Activated naive CD8-positive, alpha-beta T cell treated with anti-CD3 and anti-CD28 coated beads, Interleukin-2, amount 10 ng/mL, durations not matched to agents 7 days and 5 days (primary cell): ENCODE results near the gene NPR1. TPM values are rescaled to one million over a fixed set of nuclear protein-coding genes. Genes with fewer than 3 reads are reported as not detected.

Source experiments
- ATAC-seq: fragments of 150-1000 bp; cut with Tn5 transposase; one replicate; pipeline ENCODE4 v1.10.0; 2021; ENCODE audit warnings: low read depth, moderate library complexity
- POLR2A ChIA-PET: fragments of 350-600 bp; sonication (Branson Sonifier 250); formaldehyde crosslinking; loops from one replicate; lab custom pipeline; 2021; ENCODE audit warnings: antibody characterized with exemption; lab: Charles Lee
- DNase-seq: peaks from one replicate; pipeline ENCODE4 v3.0.0; 2021
- H3K27ac Mint-ChIP-seq: one replicate; pipeline ENCODE4 v1.8.0; 2022; ENCODE audit warnings: mild to moderate bottlenecking, mixed read lengths
- H3K27me3 Mint-ChIP-seq: one replicate; pipeline ENCODE4 v1.8.0; 2022; ENCODE audit warnings: mild to moderate bottlenecking, moderate library complexity, mixed read lengths
- H3K36me3 Mint-ChIP-seq: one replicate; pipeline ENCODE4 v1.8.0; 2021; ENCODE audit warnings: mild to moderate bottlenecking, mixed read lengths
- H3K4me1 Mint-ChIP-seq: one replicate; pipeline ENCODE4 v1.8.0; 2021; ENCODE audit warnings: mixed read lengths
- H3K4me3 Mint-ChIP-seq: one replicate; pipeline ENCODE4 v1.8.0; 2022; ENCODE audit warnings: mild to moderate bottlenecking, moderate library complexity, mixed read lengths
- H3K9me3 Mint-ChIP-seq: one replicate; pipeline ENCODE4 v1.8.0; 2021; ENCODE audit warnings: mixed read lengths
- microRNA-seq: library from miRNA; unstranded; fragments of <30 nt; microRNA quantifications from one replicate; pipeline ENCODE4 v1.2.0, GENCODE V29; 2022
- total RNA-seq, 2 experiments: library from RNA; stranded (reverse); gene quantifications; one replicate each; pipeline ENCODE4 v1.2.3, GENCODE V29; 2021

Gene NPR1
- total RNA-seq, 2 experiments from 2014 or later = not detected

DNA sequence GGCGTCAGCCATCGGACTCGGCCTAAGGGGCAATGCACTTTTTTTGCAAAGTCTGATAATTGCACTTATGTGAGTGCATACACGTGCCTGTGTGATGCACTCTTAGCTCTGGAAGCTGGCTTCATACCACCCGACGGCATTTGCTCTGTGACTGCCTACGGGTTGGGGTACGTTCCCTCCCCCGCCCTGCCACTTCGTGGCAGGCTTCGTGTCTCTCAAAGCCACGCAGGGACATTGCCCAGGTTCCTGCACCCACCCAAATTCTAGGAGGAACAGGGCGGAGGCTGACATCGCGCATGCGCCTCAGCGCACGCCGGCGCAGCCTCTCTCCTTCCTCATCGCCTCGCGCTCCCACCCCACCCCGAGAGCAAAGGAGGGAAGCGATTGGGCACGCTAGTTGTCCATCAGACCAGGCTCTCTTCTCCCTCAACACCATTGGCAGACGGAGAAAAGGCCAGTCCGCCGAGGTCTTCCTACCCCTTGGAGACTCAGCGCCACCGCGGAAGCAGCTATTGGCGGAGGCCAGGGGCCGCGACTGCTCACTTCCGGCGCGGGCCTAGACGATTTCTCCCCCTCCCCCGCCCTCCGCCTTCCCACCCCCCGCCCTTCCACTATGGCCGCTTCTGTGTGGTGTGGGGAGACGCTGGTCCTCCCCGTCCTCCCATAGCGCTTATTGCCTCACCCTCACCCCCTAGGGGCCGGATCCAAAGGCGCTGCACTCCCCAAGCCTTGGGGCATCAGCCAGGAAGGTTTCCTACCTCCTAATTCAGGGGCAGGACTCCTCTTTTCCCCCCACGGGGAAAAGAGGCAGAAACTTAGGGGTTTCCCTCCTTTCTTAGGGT is 49.2 kb downstream of the NPR1 start, which contains the start of gene INTS3:
INTS3 (plus strand) TSS at position 588 of the 842 bp plus-strand sequence. CDS start 585 bp downstream, outside the sequence.
- Mint-ChIP-seq H3K4me3 (peak within 1 kb of the TSS; percentile 96), H3K4me1 (peaks cover 25% of the 10 kb centered on the region), H3K9me3 (no peaks in the 10 kb centered on the region), H3K27me3 (no peaks in the 10 kb centered on the region), H3K27ac (peak within 1 kb of the TSS; percentile 94), H3K36me3 (peaks cover 2% of the 10 kb centered on the region)
- DNase-seq (peak; percentile 95), ATAC-seq (peak; percentile 100)
- POLR2A ChIA-PET = interaction anchor here (0.6 to 2.5 kb wide), 13 partner anchors 9 to 264 kb away, joined by 3 to 11 read pairs (median 5); partner anchors contain the start of genes CHTOP, JTB, RPS27 and S100A5

DNA sequence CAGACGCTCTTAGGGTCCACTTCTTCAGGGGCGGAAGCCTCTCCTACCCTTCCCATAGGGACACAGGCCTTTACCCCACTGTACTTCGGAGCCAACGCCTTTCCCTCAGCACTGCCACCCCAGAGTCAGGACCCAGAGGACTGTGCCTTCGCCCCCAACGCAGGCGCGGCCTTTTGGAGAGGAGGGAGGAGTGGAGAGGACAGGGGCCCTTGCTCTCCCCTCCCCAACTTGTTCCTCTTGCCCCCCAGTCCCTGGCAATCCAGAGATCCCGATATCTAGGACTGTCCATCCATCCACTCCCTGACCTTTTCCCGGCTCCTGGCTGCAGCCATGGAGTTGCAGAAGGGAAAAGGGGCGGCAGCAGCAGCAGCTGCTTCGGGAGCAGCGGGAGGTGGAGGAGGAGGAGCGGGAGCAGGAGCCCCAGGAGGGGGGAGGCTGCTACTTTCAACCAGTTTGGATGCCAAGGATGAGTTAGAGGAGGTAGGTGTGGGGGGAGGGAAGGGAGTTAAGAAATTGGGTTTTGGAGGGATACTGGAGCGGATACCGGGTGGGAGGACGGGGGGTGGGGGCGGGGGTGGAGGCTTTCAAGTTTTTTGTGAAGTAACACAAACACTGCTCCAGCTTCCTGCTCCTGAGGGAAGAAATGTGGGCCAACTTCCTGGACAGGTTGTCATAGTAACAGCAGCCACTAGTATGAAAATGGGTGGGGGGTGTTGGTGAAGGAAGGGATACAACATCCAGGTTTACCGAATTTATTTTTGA is 50.0 kb downstream of the NPR1 start:
- no peaks in the 10 kb centered on the region for H3K27me3 Mint-ChIP-seq
- DNase-seq = peak; percentile 55
- H3K36me3 Mint-ChIP-seq = peaks cover 4% of the 10 kb centered on the region
- H3K4me1 Mint-ChIP-seq = peaks cover 25% of the 10 kb centered on the region
- POLR2A ChIA-PET = interaction anchor here (0.6 to 2.5 kb wide), 11 partner anchors 47 to 424 kb away, joined by 3 to 11 read pairs (median 5); partner anchors contain the start of genes CHTOP, JTB, RPS27 and SLC27A3
- no peak for ATAC-seq
- H3K27ac Mint-ChIP-seq = peak overlapping the region; percentile 94
- no peaks in the 10 kb centered on the region for H3K9me3 Mint-ChIP-seq
- peak overlapping the region; percentile 96 for H3K4me3 Mint-ChIP-seq

DNA sequence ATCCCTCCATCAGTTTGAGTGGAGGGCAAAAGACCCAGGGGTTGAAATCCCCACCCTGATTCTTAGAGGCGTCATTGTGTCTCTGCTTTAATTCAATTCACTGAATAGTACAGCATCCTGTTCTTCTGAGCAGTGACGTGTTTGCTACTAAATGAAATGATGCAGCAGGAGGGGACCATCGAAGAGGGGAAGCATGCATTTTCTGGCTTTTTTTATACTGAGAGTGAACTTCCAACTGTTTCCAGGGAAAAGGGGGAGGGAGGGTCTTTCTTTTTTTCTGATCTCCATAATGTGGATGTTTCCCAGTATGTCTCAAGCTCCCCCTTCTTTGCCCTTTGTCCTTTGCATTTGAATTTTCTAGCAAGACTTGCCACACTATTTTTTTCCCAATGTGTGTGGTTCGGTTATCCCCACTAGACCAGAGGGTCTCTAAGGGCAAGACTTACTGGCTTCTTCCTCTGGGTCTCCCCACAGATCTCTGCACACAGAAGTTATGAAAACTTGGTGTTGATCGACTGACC is 52.0 kb downstream of the NPR1 start:
- H3K36me3 Mint-ChIP-seq = peaks cover 4% of the 10 kb centered on the region
- POLR2A ChIA-PET = no interaction called here
- peak overlapping the region; percentile 56 for H3K27ac Mint-ChIP-seq
- no peaks in the 10 kb centered on the region for H3K27me3 Mint-ChIP-seq
- H3K4me1 Mint-ChIP-seq = peaks cover 30% of the 10 kb centered on the region
- peak overlapping the region; percentile 25 for H3K4me3 Mint-ChIP-seq
- ATAC-seq (no peak), DNase-seq (no peak)
- H3K9me3 Mint-ChIP-seq = no peaks in the 10 kb centered on the region

DNA sequence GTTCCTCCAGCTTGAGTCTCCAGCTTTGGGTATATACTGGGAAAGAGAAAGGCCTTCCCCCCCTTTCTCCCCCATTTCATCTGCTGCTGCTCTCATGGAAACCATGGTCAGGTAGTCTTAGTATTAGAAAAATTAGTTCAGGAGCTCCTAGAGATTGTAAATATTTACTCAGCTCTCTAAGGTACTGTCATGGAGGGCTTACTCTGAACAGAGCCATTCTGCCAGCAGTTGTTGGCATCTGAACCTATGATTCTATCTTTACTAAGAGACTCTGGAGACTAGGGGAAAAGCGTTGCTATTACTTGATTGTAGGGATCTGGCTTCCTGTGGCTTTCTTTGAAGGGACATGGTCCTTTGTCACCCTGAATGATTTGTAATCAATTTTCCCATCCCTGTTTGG is 55.5 kb downstream of the NPR1 start:
- Mint-ChIP-seq H3K27me3 (no peaks in the 10 kb centered on the region), H3K27ac (no peak overlapping the region), H3K4me1 (peaks cover 25% of the 10 kb centered on the region), H3K4me3 (no peak overlapping the region), H3K9me3 (no peaks in the 10 kb centered on the region), H3K36me3 (peaks cover 8% of the 10 kb centered on the region)
- ATAC-seq (no peak), DNase-seq (no peak)
- POLR2A ChIA-PET = no interaction called here

DNA sequence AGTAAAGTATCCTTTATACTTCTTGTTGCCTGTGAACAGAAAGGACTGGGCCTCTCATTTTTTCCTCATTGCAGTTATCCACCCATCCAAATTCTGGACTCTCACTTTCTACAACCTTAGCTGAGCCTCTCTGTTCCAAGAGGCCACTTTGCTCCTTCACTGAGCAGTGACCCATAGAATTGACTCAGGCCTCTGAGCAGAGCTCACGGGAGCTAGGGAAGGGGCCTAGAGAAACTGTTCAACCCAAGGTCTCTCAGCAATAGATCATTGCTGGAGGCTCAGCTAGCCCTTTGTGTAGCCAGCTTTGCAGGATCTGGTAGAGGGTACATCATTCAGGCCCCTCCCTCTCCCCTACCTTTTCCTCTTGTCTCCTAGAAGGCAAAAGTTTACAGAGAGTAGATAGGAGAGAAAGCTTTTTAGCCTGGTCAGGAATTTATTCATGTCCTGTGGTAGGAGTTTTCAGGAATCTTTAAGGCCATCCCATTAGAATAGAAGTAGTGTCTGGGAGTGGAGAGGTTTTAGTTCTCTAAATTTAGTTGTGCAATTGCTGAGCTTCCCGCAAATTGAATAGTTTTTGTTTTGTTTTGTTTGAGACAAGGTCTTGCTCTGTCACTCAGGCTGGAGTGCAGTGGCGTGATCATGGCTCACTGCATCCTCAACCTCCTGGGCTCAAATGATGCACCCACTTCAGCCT is 56.1 kb downstream of the NPR1 start:
- H3K27me3 Mint-ChIP-seq = no peaks in the 10 kb centered on the region
- DNase-seq (no peak), ATAC-seq (no peak)
- no peak overlapping the region for H3K4me3 Mint-ChIP-seq
- peaks cover 19% of the 10 kb centered on the region for H3K4me1 Mint-ChIP-seq
- peaks cover 8% of the 10 kb centered on the region for H3K36me3 Mint-ChIP-seq
- H3K27ac Mint-ChIP-seq = no peak overlapping the region
- POLR2A ChIA-PET = no interaction called here
- no peaks in the 10 kb centered on the region for H3K9me3 Mint-ChIP-seq

DNA sequence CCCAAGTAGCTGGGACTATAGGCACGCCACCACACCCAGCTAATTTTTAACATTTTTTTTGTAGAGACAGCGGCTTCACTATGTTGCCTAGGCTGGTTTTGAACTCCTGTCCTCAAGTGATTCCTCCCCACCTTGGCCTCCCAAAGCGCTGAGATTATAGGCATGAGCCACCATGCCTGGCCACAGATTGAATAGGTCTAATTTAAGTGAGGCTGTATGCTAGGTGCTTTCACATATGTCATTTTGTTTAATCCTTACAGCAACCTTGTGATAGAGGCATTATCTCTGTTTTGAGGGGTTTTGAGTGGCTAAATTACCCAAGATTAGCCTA is 56.6 kb downstream of the NPR1 start:
- Mint-ChIP-seq H3K27ac (no peak overlapping the region), H3K36me3 (peaks cover 8% of the 10 kb centered on the region), H3K4me1 (peaks cover 16% of the 10 kb centered on the region), H3K4me3 (no peak overlapping the region), H3K9me3 (no peaks in the 10 kb centered on the region), H3K27me3 (no peaks in the 10 kb centered on the region)
- no peak for DNase-seq
- POLR2A ChIA-PET = no interaction called here
- ATAC-seq = no peak

DNA sequence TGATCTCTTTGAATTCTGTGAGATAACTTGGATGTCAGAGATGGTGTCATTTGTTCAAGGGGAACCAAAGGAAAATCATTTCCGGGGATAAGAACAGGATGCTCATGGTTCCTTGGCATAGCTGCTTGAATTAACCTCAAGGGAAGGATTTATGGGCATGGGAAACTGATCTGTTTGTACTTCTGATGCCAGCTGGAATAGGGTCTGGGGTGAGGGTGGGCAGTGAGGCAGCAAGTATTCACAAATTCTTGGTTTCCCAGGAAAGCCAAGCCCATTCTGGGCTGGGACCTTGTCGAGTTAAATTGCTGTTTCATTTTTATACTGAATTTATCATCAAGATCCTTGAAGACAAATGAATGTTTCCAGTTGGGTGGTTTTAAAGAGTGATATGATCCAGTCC is 63.5 kb downstream of the NPR1 start:
- Mint-ChIP-seq H3K4me3 (no peak overlapping the region), H3K9me3 (no peaks in the 10 kb centered on the region), H3K36me3 (peaks cover 18% of the 10 kb centered on the region), H3K27ac (no peak overlapping the region), H3K27me3 (no peaks in the 10 kb centered on the region), H3K4me1 (peaks cover 4% of the 10 kb centered on the region)
- no peak for DNase-seq
- no peak for ATAC-seq
- POLR2A ChIA-PET = no interaction called here

DNA sequence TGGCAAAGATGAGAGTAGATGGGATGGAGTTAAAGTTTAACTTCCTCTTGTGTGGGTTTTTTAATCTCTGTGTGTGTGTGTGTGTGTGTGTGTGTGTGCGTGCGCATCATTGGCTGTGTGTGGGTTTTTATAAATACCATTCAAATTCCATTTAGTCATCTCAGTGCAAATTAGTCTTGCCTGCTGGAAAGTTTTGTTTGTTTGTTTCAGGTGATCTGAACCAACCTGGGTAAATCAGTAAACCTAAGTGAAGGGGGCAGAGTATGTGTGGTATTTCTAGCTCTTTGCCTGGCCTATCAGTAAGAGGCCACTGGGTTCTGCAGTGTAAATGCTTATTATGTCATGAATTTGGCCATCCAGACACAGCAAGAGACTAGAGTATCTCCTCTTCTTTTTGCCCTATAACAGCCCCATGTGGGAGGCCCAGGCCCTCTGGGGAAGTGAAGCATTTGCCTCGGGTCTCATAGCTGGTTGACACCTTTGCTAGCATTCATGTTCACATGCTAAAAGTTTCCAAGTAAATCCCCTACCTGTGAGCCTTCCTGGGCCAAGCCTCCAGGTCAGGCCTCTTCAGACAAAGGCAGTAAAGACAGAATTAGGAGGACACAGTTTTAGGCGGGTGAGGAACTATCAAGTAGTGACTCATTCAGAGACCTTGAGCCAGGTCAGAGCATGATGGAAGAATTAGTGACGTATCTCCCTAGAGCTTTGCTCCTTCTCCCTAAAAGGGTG is 64.1 kb downstream of the NPR1 start:
- H3K4me3 Mint-ChIP-seq = no peak overlapping the region
- ATAC-seq = no peak
- POLR2A ChIA-PET = no interaction called here
- peaks cover 17% of the 10 kb centered on the region for H3K36me3 Mint-ChIP-seq
- H3K27me3 Mint-ChIP-seq = no peaks in the 10 kb centered on the region
- peaks cover 4% of the 10 kb centered on the region for H3K4me1 Mint-ChIP-seq
- DNase-seq = no peak
- H3K27ac Mint-ChIP-seq = no peak overlapping the region
- no peaks in the 10 kb centered on the region for H3K9me3 Mint-ChIP-seq

Small RNA genes within 50 kb of the gene (microRNA-seq; reads per million reads assigned to microRNA genes)
- not detected for gene MIR8083

Other genes with a start within 250 kb of the NPR1 start
- not detected for gene S100A7, start 218.0 kb upstream of the NPR1 start, total RNA-seq
- gene S100A6, start 142.7 kb upstream of the NPR1 start, total RNA-seq = 100 to 1,000 TPM; 365 to 373 TPM
- 1 to 10 TPM; 2.2 to 2.7 TPM for gene S100A5, start 137.8 kb upstream of the NPR1 start, total RNA-seq
- 100 to 1,000 TPM; 385 to 394 TPM for gene S100A4, start 132.9 kb upstream of the NPR1 start, total RNA-seq
- not detected for gene S100A3, start 129.4 kb upstream of the NPR1 start, total RNA-seq
- gene S100A2, start 112.8 kb upstream of the NPR1 start, total RNA-seq = not detected
- gene S100A16, start 65.6 kb upstream of the NPR1 start, total RNA-seq = not detected
- not detected for gene S100A14, start 62.4 kb upstream of the NPR1 start, total RNA-seq
- gene S100A13, start 51.2 kb upstream of the NPR1 start, total RNA-seq = 1 to 10 TPM; 4.8 to 5.3 TPM
- not detected for gene S100A1, start 50.3 kb upstream of the NPR1 start, total RNA-seq
- 100 to 1,000 TPM in 1 of 2 experiments, 10 to 100 TPM in 1; 98.1 to 105 TPM for gene CHTOP, start 44.6 kb upstream of the NPR1 start, total RNA-seq
- gene SNAPIN, start 20.0 kb upstream of the NPR1 start, total RNA-seq = 10 to 100 TPM; 37.9 TPM
- gene ILF2, start 7.7 kb upstream of the NPR1 start, total RNA-seq = 100 to 1,000 TPM; 141 to 142 TPM
- 10 to 100 TPM; 53.6 to 57.2 TPM for gene INTS3, start 49.4 kb downstream of the NPR1 start, total RNA-seq
- 10 to 100 TPM; 38.9 to 44.0 TPM for gene SLC27A3, start 96.7 kb downstream of the NPR1 start, total RNA-seq
- 10 to 100 TPM; 86.3 to 96.7 TPM for gene GATAD2B, start 244.3 kb downstream of the NPR1 start, total RNA-seq